Activated T-cell treated with anti-CD3 and anti-CD28 coated beads, Interleukin-2, amount 50 U/mL, for 4 hours (primary cell): ENCODE measurements around the gene CKS2. TPM values are rescaled to one million over a fixed set of nuclear protein-coding genes. Genes with fewer than 3 reads are reported as not detected.
"Not testable (repeated sequence)": the region's sequence is repeated elsewhere in the genome, so short reads cannot be mapped to it uniquely, and the experiment has no call there.

Experiments used
- ATAC-seq, 2 donors: fragments of 200-7000 bp; cut with Tn5 transposase; one replicate each; pipeline ENCODE4 v1.10.0; 2021
- DNase-seq: peaks from one replicate; pipeline ENCODE4 v3.0.0-alpha.2; 2020
- H3K27me3 Mint-ChIP-seq: one replicate; pipeline ENCODE4 v1.8.0; 2021; ENCODE audit warnings: low read depth, mixed read lengths
- H3K36me3 Mint-ChIP-seq: one replicate; pipeline ENCODE4 v1.8.0; 2022; ENCODE audit warnings: mixed read lengths; ENCODE audit not compliant: insufficient read depth
- H3K4me1 Mint-ChIP-seq: one replicate; pipeline ENCODE4 v1.8.0; 2021; ENCODE audit warnings: low read depth, mixed read lengths
- H3K4me3 Mint-ChIP-seq: one replicate; pipeline ENCODE4 v1.8.0; 2021; ENCODE audit warnings: mild to moderate bottlenecking, moderate library complexity, mixed read lengths
- H3K9me3 Mint-ChIP-seq: one replicate; pipeline ENCODE4 v1.8.0; 2021; ENCODE audit warnings: mixed read lengths
- total RNA-seq, 3 donors: library from RNA; stranded (reverse); gene quantifications; one replicate each; pipeline ENCODE4 v1.2.1, GENCODE V29; 2021

CKS2 gene
- 100 to 1,000 TPM; 121 to 140 (median 139) TPM for total RNA-seq

DNA sequence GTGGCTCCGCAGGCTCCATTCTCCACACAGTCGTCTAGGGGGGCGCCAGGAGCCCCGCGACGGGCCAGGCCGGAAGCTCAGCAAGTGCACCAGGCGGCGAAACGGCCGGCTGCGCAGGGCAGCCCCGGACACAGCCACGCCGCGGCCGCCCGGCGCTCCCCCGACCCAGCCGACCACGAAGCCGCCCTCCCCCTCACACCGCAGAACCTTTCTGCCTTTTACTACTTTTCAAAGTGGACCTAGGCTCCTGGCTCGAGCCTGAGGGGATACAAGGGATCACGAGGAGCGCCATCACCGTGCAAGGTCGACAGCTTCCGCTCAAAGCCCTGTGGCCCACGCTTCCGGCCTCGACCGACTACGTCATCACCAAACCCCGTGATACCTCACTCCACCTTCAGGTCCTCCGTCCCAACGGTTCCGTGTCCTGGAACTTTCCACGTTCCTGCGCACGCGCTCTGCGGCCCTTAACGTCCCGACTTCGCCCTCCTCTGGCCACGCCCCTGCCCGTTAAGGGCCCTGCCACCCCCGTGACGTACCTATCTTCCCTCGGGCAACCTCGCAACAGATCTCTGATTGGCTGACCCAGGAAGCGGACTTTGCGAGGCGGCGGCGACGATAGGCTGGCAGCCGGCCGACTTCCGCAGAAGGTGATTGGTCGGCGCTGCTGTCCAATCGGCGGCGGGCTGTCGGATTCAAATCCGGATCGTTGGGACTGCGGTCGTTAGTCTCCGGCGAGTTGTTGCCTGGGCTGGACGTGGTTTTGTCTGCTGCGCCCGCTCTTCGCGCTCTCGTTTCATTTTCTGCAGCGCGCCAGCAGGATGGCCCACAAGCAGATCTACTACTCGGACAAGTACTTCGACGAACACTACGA lies at the start of gene CKS2:
Gene CKS2 (plus strand): TSS at position 721 of the 871 bp plus-strand sequence. CDS start 98 bp downstream, at position 819.
- peak; percentile 100 for DNase-seq
- no peaks in the 10 kb centered on the region for H3K27me3 Mint-ChIP-seq
- peaks cover 25% of the 10 kb centered on the region for H3K4me1 Mint-ChIP-seq
- peaks cover 8% of the 10 kb centered on the region for H3K36me3 Mint-ChIP-seq
- H3K4me3 Mint-ChIP-seq, result peak within 1 kb of the TSS; percentile 94
- ATAC-seq, result peak; percentile 91
- H3K9me3 Mint-ChIP-seq, result no peaks in the 10 kb centered on the region

DNA sequence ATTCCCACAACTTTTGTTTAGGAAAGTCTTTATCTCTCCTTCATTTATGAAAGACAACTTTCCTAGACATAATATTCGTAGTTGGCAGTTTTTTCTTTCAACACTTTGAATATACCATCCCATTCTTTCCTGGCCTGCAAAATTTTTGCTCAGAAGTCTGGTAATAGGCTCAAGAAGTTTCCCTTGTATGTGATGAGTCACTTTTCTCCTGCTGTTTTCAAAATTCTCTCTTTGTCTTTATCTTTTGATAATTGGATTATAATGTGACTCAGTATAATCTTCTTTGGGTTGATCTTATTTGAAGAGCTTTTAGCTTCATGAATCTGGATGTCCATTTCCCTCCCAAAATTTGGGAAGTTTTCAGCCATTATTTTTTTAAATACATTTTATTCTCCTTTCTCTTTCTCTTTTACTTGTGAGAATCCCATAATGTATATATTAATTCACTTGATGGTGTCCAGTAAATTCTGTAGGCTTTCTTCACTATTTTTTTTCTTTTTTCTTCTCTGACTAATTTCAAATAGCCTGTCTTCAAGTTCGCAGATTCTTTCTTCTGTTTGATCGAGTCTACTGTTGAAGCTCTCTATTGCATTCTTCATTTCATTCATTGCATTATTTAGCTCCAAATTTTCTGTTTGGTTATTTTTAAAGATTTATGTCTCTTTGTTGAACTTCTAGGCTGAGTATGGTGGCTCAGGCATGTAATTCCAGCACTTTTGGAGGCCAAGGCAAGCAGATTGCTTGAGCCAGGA lies 37.3 kb upstream of the CKS2 start:
- peaks cover 7% of the 10 kb centered on the region for H3K36me3 Mint-ChIP-seq
- DNase-seq (no peak), ATAC-seq (no peak)
- peaks cover 7% of the 10 kb centered on the region for H3K27me3 Mint-ChIP-seq
- no peak overlapping the region for H3K4me3 Mint-ChIP-seq
- peaks cover 13% of the 10 kb centered on the region for H3K4me1 Mint-ChIP-seq
- peaks cover 39% of the 10 kb centered on the region for H3K9me3 Mint-ChIP-seq

GRCh38 chr9:89274838-89275237 lies 36.2 kb upstream of the CKS2 start:
- H3K9me3 Mint-ChIP-seq, result peaks cover 35% of the 10 kb centered on the region
- DNase-seq (no peak), ATAC-seq (peak; percentile 83 to 87)
- H3K36me3 Mint-ChIP-seq, result peaks cover 7% of the 10 kb centered on the region
- peaks cover 20% of the 10 kb centered on the region for H3K4me1 Mint-ChIP-seq
- peaks cover 7% of the 10 kb centered on the region for H3K27me3 Mint-ChIP-seq
- no peak overlapping the region for H3K4me3 Mint-ChIP-seq

DNA sequence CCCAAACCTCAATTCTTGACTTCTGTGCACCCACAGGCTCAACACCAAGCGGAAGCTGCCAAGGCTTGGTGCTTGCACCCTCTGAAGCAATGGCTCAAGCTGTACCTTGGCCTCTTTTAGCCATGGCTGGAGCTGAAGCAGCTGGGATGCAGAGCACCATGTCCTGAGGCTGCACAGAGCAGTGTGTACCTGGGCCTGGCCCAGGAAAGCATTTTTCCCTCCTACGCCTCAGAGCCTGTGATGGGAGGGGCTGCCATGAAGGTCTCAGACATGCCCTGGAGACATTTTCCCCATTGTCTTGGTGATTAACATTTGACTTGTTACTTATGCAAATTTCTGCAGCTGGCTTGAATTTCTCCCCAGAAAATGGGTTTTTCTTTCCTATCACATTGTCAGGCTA lies 35.0 kb upstream of the CKS2 start:
- ATAC-seq, H3K4me3 Mint-ChIP-seq, DNase-seq, H3K36me3 Mint-ChIP-seq, H3K27me3 Mint-ChIP-seq: not testable (repeated sequence)
- Mint-ChIP-seq H3K9me3 (peaks cover 35% of the 10 kb centered on the region), H3K4me1 (peaks cover 22% of the 10 kb centered on the region)

- DNase-seq, result no peak
- Mint-ChIP-seq H3K9me3 (peaks cover 30% of the 10 kb centered on the region), H3K4me1 (peaks cover 22% of the 10 kb centered on the region), H3K36me3 (peaks cover 7% of the 10 kb centered on the region), H3K4me3 (no peak overlapping the region), H3K27me3 (peaks cover 3% of the 10 kb centered on the region)
- ATAC-seq, result no peak
Measured at GRCh38 chr9:89277043-89277442, 34.0 kb upstream of the CKS2 start.

- Mint-ChIP-seq H3K27me3 (peaks cover under 1% of the 10 kb centered on the region), H3K36me3 (peaks cover 7% of the 10 kb centered on the region), H3K9me3 (peaks cover 30% of the 10 kb centered on the region), H3K4me1 (peaks cover 22% of the 10 kb centered on the region), H3K4me3 (no peak overlapping the region)
- no peak for DNase-seq
- no peak for ATAC-seq
Measured at GRCh38 chr9:89277454-89277853, 33.5 kb upstream of the CKS2 start.

DNA sequence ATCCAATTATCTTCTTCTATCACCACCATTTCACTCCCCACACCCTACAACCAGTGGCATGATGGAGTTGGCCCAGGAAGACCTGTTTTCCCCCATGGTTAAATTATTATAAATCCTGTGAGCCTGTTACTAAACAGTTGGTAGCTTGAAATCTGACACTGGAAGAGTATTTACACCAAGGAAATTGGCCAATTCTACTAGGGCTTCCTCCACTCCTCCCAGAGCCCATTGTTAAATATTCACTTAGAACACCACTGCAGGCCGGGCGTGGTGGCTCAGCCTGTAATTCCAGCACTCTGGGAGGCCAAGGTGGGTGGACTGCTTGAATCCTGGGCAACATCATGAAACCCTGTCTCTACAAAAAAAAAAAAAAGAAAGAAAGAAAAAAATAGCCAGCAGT lies 32.4 kb upstream of the CKS2 start:
- H3K9me3 Mint-ChIP-seq, result peaks cover 20% of the 10 kb centered on the region
- peaks cover 7% of the 10 kb centered on the region for H3K36me3 Mint-ChIP-seq
- peaks cover 22% of the 10 kb centered on the region for H3K4me1 Mint-ChIP-seq
- no peak for DNase-seq
- H3K4me3 Mint-ChIP-seq, result no peak overlapping the region
- ATAC-seq, result no peak
- no peaks in the 10 kb centered on the region for H3K27me3 Mint-ChIP-seq

GRCh38 chr9:89278997-89279739 lies 31.8 kb upstream of the CKS2 start:
- H3K4me1 Mint-ChIP-seq, result peaks cover 22% of the 10 kb centered on the region
- no peak overlapping the region for H3K4me3 Mint-ChIP-seq
- no peaks in the 10 kb centered on the region for H3K27me3 Mint-ChIP-seq
- ATAC-seq (peak; percentile 20 to 25), DNase-seq (no peak)
- peaks cover 7% of the 10 kb centered on the region for H3K36me3 Mint-ChIP-seq
- H3K9me3 Mint-ChIP-seq, result peaks cover 14% of the 10 kb centered on the region

DNA sequence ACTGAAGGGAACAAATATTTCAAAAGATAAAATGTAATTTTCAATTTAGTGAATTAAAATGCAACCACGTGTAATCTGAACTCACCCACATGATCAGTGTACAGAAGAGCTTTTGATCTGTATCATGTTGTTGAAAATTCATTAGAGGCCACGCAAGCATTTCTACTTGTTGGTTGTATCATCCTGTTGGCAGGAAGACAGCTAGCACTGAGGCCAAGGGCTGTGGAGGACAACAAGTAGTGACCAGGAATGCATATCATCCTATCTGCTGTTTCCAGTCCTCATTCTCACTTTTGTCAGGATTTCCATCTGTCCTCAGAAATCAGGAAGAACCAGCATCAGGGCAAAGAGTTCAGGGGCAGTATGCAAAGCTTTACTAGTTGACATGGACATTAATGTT lies 29.9 kb upstream of the CKS2 start:
- Mint-ChIP-seq H3K4me3 (no peak overlapping the region), H3K9me3 (peaks cover 3% of the 10 kb centered on the region), H3K4me1 (peaks cover 22% of the 10 kb centered on the region), H3K36me3 (peaks cover 3% of the 10 kb centered on the region), H3K27me3 (no peaks in the 10 kb centered on the region)
- ATAC-seq (no peak), DNase-seq (no peak)

- not testable (repeated sequence) for H3K27me3 Mint-ChIP-seq, ATAC-seq, H3K36me3 Mint-ChIP-seq, H3K9me3 Mint-ChIP-seq, DNase-seq
- peak overlapping the region; percentile 53 for H3K4me3 Mint-ChIP-seq
- peaks cover 13% of the 10 kb centered on the region for H3K4me1 Mint-ChIP-seq
Measured at GRCh38 chr9:89282248-89282968, 28.6 kb upstream of the CKS2 start.

DNA sequence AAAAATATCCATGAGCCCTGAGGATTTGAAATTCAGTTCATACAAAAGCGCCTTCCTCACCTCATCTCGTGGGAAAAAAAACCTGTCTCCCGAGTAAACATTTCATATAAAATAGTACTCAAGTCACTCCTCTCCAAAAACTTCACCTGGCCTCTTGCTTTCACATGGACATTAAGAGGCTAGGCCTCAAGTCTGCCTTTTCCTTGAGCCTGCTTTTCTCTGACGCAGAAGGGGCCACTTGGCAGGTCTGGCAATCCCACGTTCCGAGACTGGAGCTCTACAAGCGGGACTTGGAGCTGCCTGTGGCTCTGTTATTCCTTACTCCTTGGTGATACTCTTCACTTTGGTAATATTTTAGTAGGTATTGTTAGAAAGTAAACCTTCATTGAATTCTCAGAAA lies 26.9 kb upstream of the CKS2 start:
- no peak for ATAC-seq
- no peak overlapping the region for H3K4me3 Mint-ChIP-seq
- H3K27me3 Mint-ChIP-seq, result no peaks in the 10 kb centered on the region
- no peaks in the 10 kb centered on the region for H3K9me3 Mint-ChIP-seq
- H3K4me1 Mint-ChIP-seq, result peaks cover 8% of the 10 kb centered on the region
- H3K36me3 Mint-ChIP-seq, result no peaks in the 10 kb centered on the region
- no peak for DNase-seq

- Mint-ChIP-seq H3K4me3 (no peak overlapping the region), H3K9me3 (no peaks in the 10 kb centered on the region), H3K36me3 (no peaks in the 10 kb centered on the region), H3K27me3 (peaks cover 4% of the 10 kb centered on the region), H3K4me1 (no peaks in the 10 kb centered on the region)
- no peak for DNase-seq
- ATAC-seq, result no peak
Measured at GRCh38 chr9:89291741-89292140, 19.3 kb upstream of the CKS2 start.

DNA sequence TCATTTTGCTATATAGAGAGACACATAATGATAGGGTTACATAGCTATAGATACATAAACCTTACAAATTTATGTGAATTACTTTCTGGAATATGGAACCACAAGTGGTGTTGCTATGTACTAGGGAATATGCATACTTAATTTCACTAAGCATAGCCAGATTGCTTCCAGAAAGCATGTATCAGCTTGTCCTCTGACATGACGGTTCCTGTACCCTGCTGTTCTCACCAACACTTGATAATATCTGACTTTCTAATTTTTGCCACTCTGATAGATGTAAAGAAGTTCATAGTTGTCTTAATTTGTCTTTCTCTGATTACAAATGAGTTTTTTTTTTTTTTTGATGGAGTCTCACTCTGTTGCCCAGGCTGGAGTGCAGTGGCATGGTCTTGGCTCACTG lies 18.0 kb upstream of the CKS2 start:
- Mint-ChIP-seq H3K27me3 (peaks cover 5% of the 10 kb centered on the region), H3K36me3 (no peaks in the 10 kb centered on the region), H3K4me1 (no peaks in the 10 kb centered on the region), H3K4me3 (no peak overlapping the region), H3K9me3 (no peaks in the 10 kb centered on the region)
- DNase-seq (no peak), ATAC-seq (no peak)

DNA sequence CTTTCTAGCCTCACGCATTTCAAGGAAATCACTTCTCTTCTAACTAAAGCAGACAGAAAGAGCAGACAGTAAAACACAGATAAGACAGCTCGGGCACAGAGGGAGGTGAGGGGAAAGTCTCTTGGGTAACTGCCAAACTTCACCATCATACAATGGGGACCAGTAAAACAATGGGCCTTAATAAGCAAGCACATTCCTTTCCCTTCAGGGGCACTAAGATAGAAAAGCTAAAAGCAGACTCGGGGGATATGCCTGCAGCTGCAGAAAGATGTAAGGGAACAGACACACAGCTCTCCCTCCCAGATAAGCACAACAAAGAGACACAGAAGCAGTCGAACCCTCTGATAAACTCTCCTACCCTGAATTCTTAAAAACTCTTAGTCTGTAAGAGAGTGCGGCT lies 15.6 kb upstream of the CKS2 start:
- no peaks in the 10 kb centered on the region for H3K4me1 Mint-ChIP-seq
- H3K9me3 Mint-ChIP-seq, result no peaks in the 10 kb centered on the region
- no peaks in the 10 kb centered on the region for H3K36me3 Mint-ChIP-seq
- DNase-seq (no peak), ATAC-seq (no peak)
- H3K27me3 Mint-ChIP-seq, result peaks cover 5% of the 10 kb centered on the region
- H3K4me3 Mint-ChIP-seq, result no peak overlapping the region
